Kidney (tissue), 14 donors: ENCODE results near the gene C1orf116. TPM values are rescaled to one million over a fixed set of nuclear protein-coding genes. Genes with fewer than 3 reads are reported as not detected.

ENCODE experiments used
- DNase-seq, 5 donors: peaks; one replicate each; pipeline ENCODE4 v3.0.0-alpha.2; 2013 to 2020
- FAIRE-seq: peaks from 2 replicates; lab custom pipeline; 2012; peaks lifted over from hg19 to GRCh38; lab: Jason Lieb, UNC
- H3K27ac ChIP-seq, 2 donors: one replicate each; pipeline ENCODE4 v1.7.0; 2013; ENCODE audit warnings: low read depth in 2 of 2, low read length in 2 of 2, inconsistent platforms in 1 of 2
- H3K27me3 ChIP-seq: one replicate; pipeline ENCODE4 v1.7.1; 2013; ENCODE audit warnings: low read length, inconsistent platforms; ENCODE audit not compliant: control insufficient read depth, insufficient read depth
- H3K36me3 ChIP-seq, 3 donors: one replicate each; pipeline versions ENCODE4 v1.7.0 to v1.7.1; 2013; ENCODE audit warnings: low read length in 3 of 3, control low read depth in 1 of 3, inconsistent platforms in 1 of 3; ENCODE audit not compliant: insufficient read depth in 3 of 3, control insufficient read depth in 2 of 3
- H3K4me1 ChIP-seq, 3 donors: one replicate each; pipeline versions ENCODE4 v1.7.0 to v1.7.1; 2013; ENCODE audit warnings: low read length in 3 of 3, inconsistent platforms in 1 of 3, low read depth in 1 of 3; ENCODE audit not compliant: control insufficient read depth in 2 of 3, insufficient read depth in 2 of 3
- H3K4me3 ChIP-seq, 3 donors: one replicate each; pipeline versions ENCODE4 v1.7.0 to v1.8.1; 2013; ENCODE audit warnings: low read length in 3 of 3, control low read depth in 1 of 3, inconsistent platforms in 1 of 3
- H3K9ac ChIP-seq, 3 donors: one replicate each; pipeline versions ENCODE4 v1.7.0 to v1.7.1; 2013; ENCODE audit warnings: low read length in 3 of 3, control low read depth in 1 of 3, inconsistent platforms in 1 of 3
- H3K9me3 ChIP-seq, 3 donors: one replicate each; pipeline versions ENCODE4 v1.7.0 to v1.7.1; 2013; ENCODE audit warnings: low read length in 3 of 3, control low read depth in 1 of 3, inconsistent platforms in 1 of 3; ENCODE audit not compliant: control insufficient read depth in 2 of 3, insufficient read depth in 1 of 3
- CTCF ChIP-seq: IDR thresholded peaks from 3 replicates; pipeline ENCODE4 v1.5.1; 2012; ENCODE audit warnings: mild to moderate bottlenecking, moderate library complexity, borderline replicate concordance; ENCODE audit not compliant: insufficient read depth; ENCODE audit errors: extremely low read depth
- intact Hi-C: fragments of 100-400 bp; cut with DNase I; formaldehyde crosslinking; loops from one replicate; pipeline ENCODE4 v1.11.1; 2022
- polyA plus RNA-seq: library from polyadenylated mRNA; stranded (reverse); fragments of 350-450 nt; fragmentation: Illumina TruSeq; extraction: RNeasy Lipid Tissue Mini Kit (QIAGEN cat#74804); gene quantifications from one replicate; pipeline ENCODE4 v1.2.3, GENCODE V29; 2014; ENCODE audit warnings: low read depth, low replicate concordance; ENCODE audit not compliant: insufficient read depth
- total RNA-seq: library from RNA; stranded (reverse); fragmentation: NEBNext Ultra II Directional; extraction: Animal tissue kit (Norgen Biotek cat#: 25700); gene quantifications from one replicate; pipeline ENCODE4 v1.2.1, GENCODE V29; 2021
- donor health status: control.
- donor health status: control.
- donor health status: control.
- donor health status: control.
- donor health status: control.
- donor health status: DM: yes; HTN: yes; CAD: no.
- donor health status: Normal renal cell carcinoma (clear cell type).

The C1orf116 gene
- total and polyA plus RNA-seq, 2 donors from 2014 or later: 11.9 to 19.6 TPM

- FAIRE-seq (no peak), DNase-seq (no peak)
- no peaks in the 10 kb centered on the region for H3K27me3 ChIP-seq
- peak overlapping the region in 1 of 2 donors; percentile 10 for H3K27ac ChIP-seq
- no peak overlapping the region for H3K9ac ChIP-seq
- H3K36me3 ChIP-seq: peaks cover 5 to 74% (median 50%) of the 10 kb centered on the region in 3 donors
- intact Hi-C loops: no loop called here
- peaks cover 0 to 15% (median 13%) of the 10 kb centered on the region in 3 donors for H3K4me1 ChIP-seq
- no peaks in the 10 kb centered on the region for H3K9me3 ChIP-seq
- TF ChIP-seq CTCF: no peak
- no peak overlapping the region for H3K4me3 ChIP-seq
These were observed 36.5 kb upstream of the C1orf116 start for GRCh38 chr1:207069061-207069460.

- Histone ChIP-seq H3K36me3 (peaks cover 7 to 74% (median 58%) of the 10 kb centered on the region in 3 donors), H3K27me3 (no peaks in the 10 kb centered on the region), H3K4me3 (peak overlapping the region in 1 of 3 donors; percentile 3), H3K9me3 (no peaks in the 10 kb centered on the region), H3K27ac (peak overlapping the region; percentile 44 to 86), H3K9ac (no peak overlapping the region), H3K4me1 (peaks cover 0 to 17% (median 13%) of the 10 kb centered on the region in 3 donors)
- TF ChIP-seq CTCF: no peak
- intact Hi-C loops: no loop called here
- DNase-seq (no peak), FAIRE-seq (no peak)
These were observed 35.1 kb upstream of the C1orf116 start for GRCh38 chr1:207067665-207068064.

- H3K9me3 ChIP-seq: no peaks in the 10 kb centered on the region
- H3K4me3 ChIP-seq: no peak overlapping the region
- no peak for FAIRE-seq
- intact Hi-C loops: no loop called here
- H3K4me1 ChIP-seq: peaks cover 0 to 17% (median 13%) of the 10 kb centered on the region in 3 donors
- peaks cover 7 to 74% (median 58%) of the 10 kb centered on the region in 3 donors for H3K36me3 ChIP-seq
- no peak overlapping the region for H3K9ac ChIP-seq
- H3K27me3 ChIP-seq: no peaks in the 10 kb centered on the region
- DNase-seq: no peak
- peak overlapping the region; percentile 18 to 44 for H3K27ac ChIP-seq
- TF ChIP-seq CTCF: no peak
These were observed 34.6 kb upstream of the C1orf116 start for GRCh38 chr1:207067185-207067584.

- H3K36me3 ChIP-seq: peaks cover 5 to 73% (median 51%) of the 10 kb centered on the region in 3 donors
- no peaks in the 10 kb centered on the region for H3K9me3 ChIP-seq
- no peak overlapping the region for H3K4me3 ChIP-seq
- H3K27me3 ChIP-seq: no peaks in the 10 kb centered on the region
- H3K9ac ChIP-seq: no peak overlapping the region
- FAIRE-seq (no peak), DNase-seq (no peak)
- intact Hi-C loops: no loop called here
- TF ChIP-seq CTCF: no peak
- peak overlapping the region in 1 of 2 donors; percentile 47 for H3K27ac ChIP-seq
- H3K4me1 ChIP-seq: peaks cover 0 to 19% (median 13%) of the 10 kb centered on the region in 3 donors
These were observed 32.0 kb upstream of the C1orf116 start for GRCh38 chr1:207064561-207064960.
